ENCODE data around the gene RAB25.

GRCh38 chr1:156102633-156103511 is 41.9 kb downstream of the RAB25 start:
- TF ChIP-seq CTCF (IDR thresholded peaks at IDR 0.05) (no peak), POLR2A (IDR thresholded peaks at IDR 0.05) (no peak)

Data from heart left ventricle (tissue), 13 donors.